ENCODE measurements around the gene IFT88.

The IFT88 gene

DNA sequence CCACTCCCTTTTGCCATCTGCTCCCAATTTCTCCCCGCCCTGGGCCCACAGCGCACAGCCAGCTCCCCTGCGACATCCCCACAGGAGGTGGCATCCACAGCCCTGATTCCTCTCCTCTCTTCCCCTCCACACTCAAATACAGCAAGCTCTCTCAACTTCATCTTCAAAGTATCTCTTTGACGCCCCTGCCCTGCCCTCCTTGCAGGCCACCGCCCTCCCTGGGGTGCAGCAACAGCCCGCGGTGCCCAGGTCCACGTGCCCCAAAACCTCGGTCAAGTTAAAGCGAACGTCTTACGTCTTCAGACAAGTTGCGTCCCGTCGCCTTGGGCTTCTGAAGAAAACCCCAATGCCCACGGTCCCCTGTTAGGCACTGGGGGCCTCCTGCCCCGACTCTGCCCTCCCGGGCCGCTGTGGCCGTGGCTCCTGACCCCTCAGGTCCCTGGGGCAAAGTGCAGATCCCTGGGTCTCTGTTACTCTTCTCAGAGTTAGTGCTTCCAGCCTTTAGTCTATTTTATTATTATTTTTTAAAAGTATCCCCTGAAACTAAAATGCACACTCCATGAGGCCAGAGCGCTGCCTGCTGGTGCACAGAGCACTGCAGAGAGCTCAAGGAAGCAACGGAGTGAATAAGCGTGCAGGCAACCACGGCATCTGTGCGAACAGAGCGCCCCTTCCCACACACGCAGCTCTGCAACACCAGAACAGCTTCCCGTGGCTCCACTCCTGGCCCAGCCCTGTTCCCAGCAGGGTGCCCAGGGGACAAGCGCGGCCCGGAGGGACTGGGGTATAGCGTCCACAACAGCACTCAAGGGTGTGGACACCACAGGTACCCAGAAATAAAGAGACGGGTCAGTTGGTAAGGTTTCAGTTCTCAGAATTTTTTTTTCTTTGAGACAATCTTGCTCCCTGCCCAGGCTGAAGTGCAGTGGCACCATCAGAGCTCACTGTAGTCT is 163.0 kb downstream of the IFT88 start:
- Histone ChIP-seq H3K27me3 (ENCODE audit: insufficient read depth, poor library complexity, severe bottlenecking) (no peaks in the 10 kb centered on the region), H3K4me3 (replicated peaks; ENCODE audit: insufficient read depth, low read length) (no peak overlapping the region), H3K27ac (replicated peaks) (no peak overlapping the region)
- TF ChIP-seq SPI1 (IDR thresholded peaks at IDR 0.05; ENCODE audit: borderline replicate concordance, low read depth) (no peak), REST (IDR thresholded peaks at IDR 0.05; ENCODE audit: insufficient replicate concordance, low read depth) (no peak), GABPA (IDR thresholded peaks at IDR 0.05; ENCODE audit: low read depth) (no peak), POLR2AphosphoS5 (IDR thresholded peaks at IDR 0.05; ENCODE audit: low read depth) (no peak)
- TF ChIP-seq, protein P1, sequence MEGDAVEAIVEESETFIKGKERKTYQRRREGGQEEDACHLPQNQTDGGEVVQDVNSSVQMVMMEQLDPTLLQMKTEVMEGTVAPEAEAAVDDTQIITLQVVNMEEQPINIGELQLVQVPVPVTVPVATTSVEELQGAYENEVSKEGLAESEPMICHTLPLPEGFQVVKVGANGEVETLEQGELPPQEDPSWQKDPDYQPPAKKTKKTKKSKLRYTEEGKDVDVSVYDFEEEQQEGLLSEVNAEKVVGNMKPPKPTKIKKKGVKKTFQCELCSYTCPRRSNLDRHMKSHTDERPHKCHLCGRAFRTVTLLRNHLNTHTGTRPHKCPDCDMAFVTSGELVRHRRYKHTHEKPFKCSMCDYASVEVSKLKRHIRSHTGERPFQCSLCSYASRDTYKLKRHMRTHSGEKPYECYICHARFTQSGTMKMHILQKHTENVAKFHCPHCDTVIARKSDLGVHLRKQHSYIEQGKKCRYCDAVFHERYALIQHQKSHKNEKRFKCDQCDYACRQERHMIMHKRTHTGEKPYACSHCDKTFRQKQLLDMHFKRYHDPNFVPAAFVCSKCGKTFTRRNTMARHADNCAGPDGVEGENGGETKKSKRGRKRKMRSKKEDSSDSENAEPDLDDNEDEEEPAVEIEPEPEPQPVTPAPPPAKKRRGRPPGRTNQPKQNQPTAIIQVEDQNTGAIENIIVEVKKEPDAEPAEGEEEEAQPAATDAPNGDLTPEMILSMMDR (IDR thresholded peaks at IDR 0.05; ENCODE audit: insufficient read depth, low read length) = no peak
- no peak for DNase-seq (ENCODE audit: low read depth in 1 of 2, low spot score in 1 of 2)

- no peak for DNase-seq (ENCODE audit: low read depth in 1 of 2, low spot score in 1 of 2)
- H3K27me3 ChIP-seq (ENCODE audit: insufficient read depth, poor library complexity, severe bottlenecking) = no peaks in the 10 kb centered on the region
- H3K27ac ChIP-seq (replicated peaks) = no peak overlapping the region
- TF ChIP-seq SPI1 (IDR thresholded peaks at IDR 0.05; ENCODE audit: borderline replicate concordance, low read depth) (no peak), GABPA (IDR thresholded peaks at IDR 0.05; ENCODE audit: low read depth) (no peak), REST (IDR thresholded peaks at IDR 0.05; ENCODE audit: insufficient replicate concordance, low read depth) (no peak), POLR2AphosphoS5 (IDR thresholded peaks at IDR 0.05; ENCODE audit: low read depth) (no peak)
- TF ChIP-seq, protein P1 (IDR thresholded peaks at IDR 0.05; ENCODE audit: insufficient read depth, low read length) = no peak
- H3K4me3 ChIP-seq (replicated peaks; ENCODE audit: insufficient read depth, low read length) = no peak overlapping the region
Observed at GRCh38 chr13:20738616-20739015, 171.7 kb downstream of the IFT88 start.

- Histone ChIP-seq H3K4me3 (replicated peaks; ENCODE audit: insufficient read depth, low read length) (no peak overlapping the region), H3K27ac (replicated peaks) (no peak overlapping the region), H3K27me3 (ENCODE audit: insufficient read depth, poor library complexity, severe bottlenecking) (no peaks in the 10 kb centered on the region)
- TF ChIP-seq REST (IDR thresholded peaks at IDR 0.05; ENCODE audit: insufficient replicate concordance, low read depth) = no peak
- TF ChIP-seq, protein P1 (IDR thresholded peaks at IDR 0.05; ENCODE audit: insufficient read depth, low read length) = no peak
- no peak for TF ChIP-seq POLR2AphosphoS5 (IDR thresholded peaks at IDR 0.05; ENCODE audit: low read depth)
- TF ChIP-seq SPI1 (IDR thresholded peaks at IDR 0.05; ENCODE audit: borderline replicate concordance, low read depth) = no peak
- TF ChIP-seq GABPA (IDR thresholded peaks at IDR 0.05; ENCODE audit: low read depth) = no peak
- DNase-seq (ENCODE audit: low read depth in 1 of 2, low spot score in 1 of 2) = no peak
Observed at GRCh38 chr13:20740021-20740420, 173.1 kb downstream of the IFT88 start.

All from HL-60 (cell line).